ENCODE measurements around the gene FAM204A.

Gene FAM204A

GRCh38 chr10:118330295-118331076 is 11.6 kb downstream of the FAM204A start:
- DNase-seq, result no peak

GRCh38 chr10:118324140-118324539 is 18.0 kb downstream of the FAM204A start:
- DNase-seq, result no peak

- DNase-seq, result no peak
These were observed 20.2 kb downstream of the FAM204A start for GRCh38 chr10:118321724-118322575.

- no peak for DNase-seq
These were observed 26.5 kb downstream of the FAM204A start for GRCh38 chr10:118315629-118316028.

- DNase-seq, result no peak
These were observed 27.2 kb downstream of the FAM204A start for GRCh38 chr10:118314882-118315281.

- DNase-seq, result no peak
These were observed 30.6 kb downstream of the FAM204A start for GRCh38 chr10:118311505-118311904.

- no peak for DNase-seq
These were observed 31.3 kb downstream of the FAM204A start for GRCh38 chr10:118310822-118311221.

- DNase-seq, result no peak
These were observed 32.2 kb downstream of the FAM204A start for GRCh38 chr10:118309911-118310310.

GRCh38 chr10:118308664-118309063 is 33.5 kb downstream of the FAM204A start:
- DNase-seq, result no peak

- DNase-seq, result no peak
These were observed 34.3 kb downstream of the FAM204A start for GRCh38 chr10:118307859-118308258.

- DNase-seq, result no peak
These were observed 34.9 kb downstream of the FAM204A start for GRCh38 chr10:118307220-118307619.

- no peak for DNase-seq
These were observed 36.4 kb downstream of the FAM204A start for GRCh38 chr10:118305730-118306129.

- no peak for DNase-seq
These were observed 37.6 kb downstream of the FAM204A start for GRCh38 chr10:118304521-118304920.

- DNase-seq, result no peak
These were observed 40.9 kb downstream of the FAM204A start for GRCh38 chr10:118301211-118301610.

- no peak for DNase-seq
These were observed 41.8 kb downstream of the FAM204A start for GRCh38 chr10:118300320-118300719.

GRCh38 chr10:118298787-118299186 is 43.3 kb downstream of the FAM204A start:
- DNase-seq, result no peak

GRCh38 chr10:118291122-118291521 is 51.0 kb downstream of the FAM204A start:
- no peak for DNase-seq

GRCh38 chr10:118290471-118290995 is 51.6 kb downstream of the FAM204A start:
- DNase-seq, result no peak

GRCh38 chr10:118287076-118287806 is 54.9 kb downstream of the FAM204A start:
- DNase-seq, result no peak

GRCh38 chr10:118286051-118286838 is 55.9 kb downstream of the FAM204A start:
- DNase-seq, result no peak

GRCh38 chr10:118282670-118283069 is 59.5 kb downstream of the FAM204A start:
- DNase-seq, result no peak

GRCh38 chr10:118278649-118279048 is 63.5 kb downstream of the FAM204A start:
- DNase-seq, result no peak

All from activated CD4-positive, alpha-beta T cell treated with anti-CD3 and anti-CD28 coated beads for 4 hours (primary cell).